Psoas muscle (tissue), 8 donors: ENCODE measurements around the gene SPDEF. TPM values are rescaled to one million over a fixed set of nuclear protein-coding genes. Genes with fewer than 3 reads are reported as not detected.

Experiments used
- ATAC-seq, 4 donors: fragments of 200-7000 bp; cut with Tn5 transposase; one replicate each; pipeline ENCODE4 v1.9.1; 2020; ENCODE audit warnings: moderate library complexity in 3 of 4, mild to moderate bottlenecking in 2 of 4
- DNase-seq, 2 donors: peaks; one replicate each; pipeline ENCODE4 v3.0.0-alpha.2; 2020
- H3K27ac ChIP-seq: fragments of 200-600 bp; one replicate; pipeline ENCODE4 v1.8.0; 2022
- H3K27me3 ChIP-seq, 3 donors: fragments of 200-600 bp in 1 of 3; one replicate each; pipeline versions ENCODE4 v1.6.1 to v1.8.0; 2013 to 2022; ENCODE audit warnings: low read length in 2 of 3, mild to moderate bottlenecking in 2 of 3, moderate library complexity in 1 of 3; ENCODE audit not compliant: insufficient read depth in 3 of 3
- H3K36me3 ChIP-seq, 2 donors: fragments of 200-600 bp in 1 of 2; one replicate each; pipeline versions ENCODE4 v1.6.1 to v1.8.0; 2013 to 2022; ENCODE audit warnings: low read depth in 1 of 2, mild to moderate bottlenecking in 1 of 2, moderate library complexity in 1 of 2; ENCODE audit not compliant: insufficient read depth in 1 of 2
- H3K4me1 ChIP-seq: fragments of 200-600 bp; one replicate; pipeline ENCODE4 v1.8.0; 2022
- H3K4me3 ChIP-seq: fragments of 200-600 bp; one replicate; pipeline ENCODE4 v1.8.0; 2022; ENCODE audit warnings: mild to moderate bottlenecking
- H3K9me3 ChIP-seq: fragments of 200-600 bp; one replicate; pipeline ENCODE4 v1.8.0; 2022
- WGBS, 3 donors: extraction: QIAGEN DNeasy Blood & Tissue Kit; methylation state at CpG; one replicate each; pipeline versions ENCODE4 v1.1.6 to v1.1.7; 2013; 5-methylcytosine and 5-hydroxymethylcytosine counted together
- intact Hi-C, 2 donors: fragments of 100-400 bp; cut with DNase I; formaldehyde crosslinking; loops; one replicate each; pipeline versions ENCODE4 v1.11.0 to v1.14.2; 2022
- polyA plus RNA-seq, 3 donors: library from polyadenylated mRNA; stranded (reverse); fragments of 200-250 nt; gene quantifications; one replicate each; pipeline ENCODE4 v1.2.3, GENCODE V29; 2013
- total RNA-seq, 4 donors: library from RNA; stranded (reverse); fragmentation: NEBNext Ultra II Directional in 2 of 4; extraction: Animal tissue kit (Norgen Biotek cat#: 25700) in 2 of 4; gene quantifications; one replicate each; pipeline versions ENCODE4 v1.2.1 to v1.2.4, GENCODE V29; 2021 to 2023
- TF ChIP-seq, protein P1 (sequence below): fragments of 200-600 bp; IDR thresholded peaks from one replicate; pipeline ENCODE4 v1.8.0; 2022; ENCODE audit warnings: antibody characterized with exemption
- donor health status: healthy with polysubstance abuse.
- donor health status: DM: no; HTN: no; CAD: no; lungs with moderate emphysema.
- donor health status: Bipolar disorder and iron deficiency.
- donor health status: healthy.
- donor health status: DM: yes; HTN: yes; CAD: no.
- donor health status: DM: no; HTN: no; CAD: no.
- donor health status: DM: no; HTN: no; CAD: no.
- donor health status: DM: yes; HTN: yes; CAD: no.

The SPDEF gene
- total and polyA plus RNA-seq, 7 donors: 0.03 to 0.22 (median 0.21) TPM; not detected in 2

DNA sequence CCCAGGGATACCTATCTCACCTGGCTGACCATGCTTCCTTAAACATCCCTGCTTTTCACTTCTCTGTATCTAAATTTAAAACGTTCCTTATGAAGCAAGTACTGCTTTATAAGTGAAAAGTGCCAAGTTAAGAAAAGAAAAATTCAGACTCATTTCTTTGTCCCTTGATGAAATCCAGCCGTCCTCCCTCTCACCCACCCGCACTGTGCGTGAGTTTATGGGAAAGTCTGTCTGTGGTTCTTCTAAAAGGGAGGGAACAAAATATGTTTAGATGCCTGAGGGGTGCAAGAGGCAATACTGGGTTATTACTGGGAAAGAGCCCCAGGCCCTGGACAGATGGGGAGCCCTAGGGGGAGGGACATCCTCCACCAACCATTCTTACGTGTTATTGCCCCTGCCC is 31.2 kb downstream of the SPDEF start:
- ATAC-seq: no peak
- intact Hi-C loops: loop anchor here (5.0 kb wide), 2 partner anchors 82 to 172 kb away; partner anchors contain the start of gene ILRUN (in 1 of the 2)
- TF ChIP-seq, protein P1, sequence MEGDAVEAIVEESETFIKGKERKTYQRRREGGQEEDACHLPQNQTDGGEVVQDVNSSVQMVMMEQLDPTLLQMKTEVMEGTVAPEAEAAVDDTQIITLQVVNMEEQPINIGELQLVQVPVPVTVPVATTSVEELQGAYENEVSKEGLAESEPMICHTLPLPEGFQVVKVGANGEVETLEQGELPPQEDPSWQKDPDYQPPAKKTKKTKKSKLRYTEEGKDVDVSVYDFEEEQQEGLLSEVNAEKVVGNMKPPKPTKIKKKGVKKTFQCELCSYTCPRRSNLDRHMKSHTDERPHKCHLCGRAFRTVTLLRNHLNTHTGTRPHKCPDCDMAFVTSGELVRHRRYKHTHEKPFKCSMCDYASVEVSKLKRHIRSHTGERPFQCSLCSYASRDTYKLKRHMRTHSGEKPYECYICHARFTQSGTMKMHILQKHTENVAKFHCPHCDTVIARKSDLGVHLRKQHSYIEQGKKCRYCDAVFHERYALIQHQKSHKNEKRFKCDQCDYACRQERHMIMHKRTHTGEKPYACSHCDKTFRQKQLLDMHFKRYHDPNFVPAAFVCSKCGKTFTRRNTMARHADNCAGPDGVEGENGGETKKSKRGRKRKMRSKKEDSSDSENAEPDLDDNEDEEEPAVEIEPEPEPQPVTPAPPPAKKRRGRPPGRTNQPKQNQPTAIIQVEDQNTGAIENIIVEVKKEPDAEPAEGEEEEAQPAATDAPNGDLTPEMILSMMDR: no peak

DNA sequence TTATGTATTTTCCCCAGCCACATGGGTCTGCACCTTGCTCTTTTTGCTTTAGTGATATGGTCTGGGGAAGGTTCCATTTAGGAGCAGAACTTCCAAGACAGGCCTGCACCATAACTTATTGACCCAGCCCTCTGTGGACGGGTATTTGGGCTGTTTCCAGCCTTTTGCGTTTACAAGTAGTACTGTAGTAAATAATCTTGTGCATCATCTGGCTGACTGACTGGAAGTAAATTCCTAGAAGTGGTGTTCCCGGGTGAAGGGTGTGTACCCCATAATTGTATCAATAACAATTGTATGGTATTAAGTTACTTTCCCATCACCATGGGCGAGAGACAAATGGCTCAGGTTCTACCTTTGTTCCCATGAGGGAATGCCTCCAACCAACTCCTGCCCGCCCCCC is 31.6 kb downstream of the SPDEF start:
- intact Hi-C loops: no loop called here
- TF ChIP-seq, protein P1: no peak
- 68 to 72% (median 69%) methylated on average over 5 of the region's 5 CpGs for WGBS, 3 donors
- Histone ChIP-seq H3K27me3 (no peaks in the 10 kb centered on the region), H3K36me3 (no peaks in the 10 kb centered on the region), H3K9me3 (no peaks in the 10 kb centered on the region), H3K4me1 (peaks cover 8% of the 10 kb centered on the region), H3K4me3 (no peak overlapping the region), H3K27ac (no peak overlapping the region)
- DNase-seq: no peak
- ATAC-seq: no peak

More for the DNA sequence above, 31.2 kb downstream of the SPDEF start:
- H3K4me1 ChIP-seq: peaks cover 8% of the 10 kb centered on the region
- H3K4me3 ChIP-seq: no peak overlapping the region
- H3K27ac ChIP-seq: no peak overlapping the region
- 88 to 94% (median 88%) methylated on average over 5 of the region's 5 CpGs for WGBS, 3 donors
- peak in 1 of 2 donors; percentile 19 for DNase-seq
- no peaks in the 10 kb centered on the region for H3K36me3 ChIP-seq
- H3K27me3 ChIP-seq: no peaks in the 10 kb centered on the region
- H3K9me3 ChIP-seq: no peaks in the 10 kb centered on the region

DNA sequence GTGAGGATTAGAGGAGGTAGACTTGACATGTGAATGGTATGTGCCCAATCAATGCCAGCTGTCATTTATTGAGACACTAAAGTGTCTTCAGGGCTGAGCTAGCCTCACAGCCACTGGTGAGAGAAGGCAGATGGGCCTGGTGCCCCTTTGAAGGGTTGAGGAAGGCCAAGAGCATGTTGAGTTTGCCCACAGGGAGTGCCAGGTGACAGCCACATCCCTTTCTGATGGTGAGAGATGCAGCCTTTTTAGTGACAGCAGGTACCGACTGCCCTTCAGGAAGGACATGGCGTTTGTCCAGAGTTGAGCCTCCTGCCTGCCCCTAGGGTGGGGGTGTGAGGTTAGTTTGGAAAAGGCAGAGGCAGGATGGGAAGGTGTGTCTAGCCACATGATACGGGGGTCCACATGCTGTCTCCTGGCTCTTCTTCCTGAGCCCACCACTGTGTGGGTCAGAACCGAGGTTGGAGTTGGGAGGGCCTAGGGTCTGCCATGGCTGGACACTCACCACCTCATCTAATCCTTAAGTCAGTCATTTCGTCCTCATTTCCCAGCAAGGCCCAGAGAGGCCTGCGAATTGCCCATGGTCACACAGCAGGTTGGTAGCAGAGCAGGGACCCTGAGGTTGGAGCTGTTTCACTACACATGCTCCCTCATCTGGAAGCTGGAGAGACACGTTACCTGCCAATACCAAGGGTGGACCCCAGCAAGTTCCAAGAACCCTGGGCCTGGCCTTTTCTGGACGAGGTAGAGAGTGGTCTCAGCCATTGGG is 32.5 kb downstream of the SPDEF start:
- peak in 1 of 2 donors; percentile 28 for DNase-seq
- H3K4me1 ChIP-seq: peaks cover 8% of the 10 kb centered on the region
- intact Hi-C loops: no loop called here
- WGBS, 3 donors: 82 to 92% (median 86%) methylated on average over 7 to 8 of the region's 8 CpGs
- no peaks in the 10 kb centered on the region for H3K36me3 ChIP-seq
- no peaks in the 10 kb centered on the region for H3K27me3 ChIP-seq
- no peak overlapping the region for H3K4me3 ChIP-seq
- no peaks in the 10 kb centered on the region for H3K9me3 ChIP-seq
- TF ChIP-seq, protein P1: no peak
- H3K27ac ChIP-seq: no peak overlapping the region
- ATAC-seq: no peak

DNA sequence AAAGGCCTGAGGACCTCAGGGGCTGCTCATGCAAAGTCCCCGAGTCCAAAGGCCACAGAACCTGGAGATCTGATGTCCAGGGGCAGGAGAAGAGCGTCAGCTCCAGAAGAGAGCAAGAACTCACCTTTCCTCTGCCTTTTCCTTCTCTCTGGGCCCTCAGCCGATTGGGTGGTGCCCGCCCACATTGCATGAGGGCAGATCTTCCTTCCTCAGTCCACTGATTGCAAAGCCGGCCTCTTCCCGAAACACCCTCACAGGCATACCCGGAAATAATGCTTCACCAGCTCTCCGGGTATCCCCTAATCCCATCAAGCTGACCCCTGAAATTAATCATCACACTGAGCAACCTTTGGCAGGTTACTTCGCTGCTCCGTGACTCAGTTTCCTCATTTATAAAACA is 33.4 kb downstream of the SPDEF start:
- peaks cover 8% of the 10 kb centered on the region for H3K4me1 ChIP-seq
- no peak overlapping the region for H3K4me3 ChIP-seq
- DNase-seq (no peak), ATAC-seq (no peak)
- intact Hi-C loops: no loop called here
- TF ChIP-seq, protein P1: no peak
- H3K9me3 ChIP-seq: no peaks in the 10 kb centered on the region
- no peak overlapping the region for H3K27ac ChIP-seq
- 77 to 83% (median 78%) methylated on average over 10 of the region's 10 CpGs for WGBS, 3 donors
- no peaks in the 10 kb centered on the region for H3K27me3 ChIP-seq
- H3K36me3 ChIP-seq: no peaks in the 10 kb centered on the region
